Peyer's patch (tissue), 4 donors: Measurements from ENCODE around the gene ARID1B.

Source experiments
- POLR2A ChIP-seq, 2 donors: fragments of 450-650 bp; IDR thresholded peaks; one replicate each; pipeline ENCODE4 v1.5.1; 2017; ENCODE audit warnings: antibody characterized with exemption in 2 of 2, mild to moderate bottlenecking in 2 of 2, moderate library complexity in 2 of 2
- TF ChIP-seq, protein P1 (sequence below), 6 experiments: fragments of 450-650 bp in 4 of 6; fragments of 200-600 bp in 2 of 6; sonication (generic) in 1 of 6; IDR thresholded peaks; one replicate each; pipeline ENCODE4 v1.5.1; 2017 to 2019; ENCODE audit warnings: antibody characterized with exemption in 6 of 6, mild to moderate bottlenecking in 3 of 6, moderate library complexity in 1 of 6

GRCh38 chr6:157174731-157175130 is 397.6 kb downstream of the ARID1B start:
- TF ChIP-seq, protein P1, sequence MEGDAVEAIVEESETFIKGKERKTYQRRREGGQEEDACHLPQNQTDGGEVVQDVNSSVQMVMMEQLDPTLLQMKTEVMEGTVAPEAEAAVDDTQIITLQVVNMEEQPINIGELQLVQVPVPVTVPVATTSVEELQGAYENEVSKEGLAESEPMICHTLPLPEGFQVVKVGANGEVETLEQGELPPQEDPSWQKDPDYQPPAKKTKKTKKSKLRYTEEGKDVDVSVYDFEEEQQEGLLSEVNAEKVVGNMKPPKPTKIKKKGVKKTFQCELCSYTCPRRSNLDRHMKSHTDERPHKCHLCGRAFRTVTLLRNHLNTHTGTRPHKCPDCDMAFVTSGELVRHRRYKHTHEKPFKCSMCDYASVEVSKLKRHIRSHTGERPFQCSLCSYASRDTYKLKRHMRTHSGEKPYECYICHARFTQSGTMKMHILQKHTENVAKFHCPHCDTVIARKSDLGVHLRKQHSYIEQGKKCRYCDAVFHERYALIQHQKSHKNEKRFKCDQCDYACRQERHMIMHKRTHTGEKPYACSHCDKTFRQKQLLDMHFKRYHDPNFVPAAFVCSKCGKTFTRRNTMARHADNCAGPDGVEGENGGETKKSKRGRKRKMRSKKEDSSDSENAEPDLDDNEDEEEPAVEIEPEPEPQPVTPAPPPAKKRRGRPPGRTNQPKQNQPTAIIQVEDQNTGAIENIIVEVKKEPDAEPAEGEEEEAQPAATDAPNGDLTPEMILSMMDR (IDR thresholded peaks at IDR 0.05), result no peak
- TF ChIP-seq POLR2A (IDR thresholded peaks at IDR 0.05), result no peak
